ENCODE data around the gene HPS1.

HPS1 gene

DNA sequence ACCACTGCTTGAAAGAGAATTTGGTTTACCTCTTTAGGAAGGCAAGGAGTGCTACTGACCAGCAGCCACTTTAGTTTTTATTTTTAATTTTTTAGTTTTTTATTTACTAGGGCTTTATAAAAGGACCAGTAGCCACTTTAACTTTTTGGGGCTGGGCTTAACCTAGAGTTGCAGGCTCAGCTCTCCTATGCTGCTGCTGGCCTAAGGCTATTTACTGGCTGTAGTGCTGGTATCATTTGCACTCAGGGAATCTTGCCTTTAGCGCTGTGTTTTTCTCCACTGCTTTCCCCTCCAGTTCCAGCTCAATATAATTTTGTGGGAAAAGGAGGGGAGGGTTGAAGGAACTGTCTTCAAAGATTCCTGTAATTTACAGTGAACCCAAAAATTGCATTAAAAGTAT, 13.4 kb downstream of the HPS1 start:
- Histone ChIP-seq H3K4me1 (ENCODE audit: control insufficient read depth in 2 of 2, insufficient read depth in 2 of 2, low read length in 2 of 2) (no peaks in the 10 kb centered on the region), H3K36me3 (ENCODE audit: control insufficient read depth in 2 of 2, insufficient read depth in 2 of 2, low read length in 2 of 2) (peaks cover 52 to 66% of the 10 kb centered on the region in 2 donors), H3K9me3 (ENCODE audit: control insufficient read depth in 2 of 2, low read length in 2 of 2) (no peaks in the 10 kb centered on the region), H3K27ac (ENCODE audit: low read depth in 2 of 2, low read length in 2 of 2) (no peak overlapping the region), H3K4me3 (ENCODE audit: low read length in 2 of 2) (no peak overlapping the region), H3K27me3 (ENCODE audit: control insufficient read depth in 2 of 2, insufficient read depth in 2 of 2, low read length in 2 of 2) (no peaks in the 10 kb centered on the region), H3K9ac (ENCODE audit: low read depth in 1 of 2, low read length in 2 of 2) (no peak overlapping the region)

DNA sequence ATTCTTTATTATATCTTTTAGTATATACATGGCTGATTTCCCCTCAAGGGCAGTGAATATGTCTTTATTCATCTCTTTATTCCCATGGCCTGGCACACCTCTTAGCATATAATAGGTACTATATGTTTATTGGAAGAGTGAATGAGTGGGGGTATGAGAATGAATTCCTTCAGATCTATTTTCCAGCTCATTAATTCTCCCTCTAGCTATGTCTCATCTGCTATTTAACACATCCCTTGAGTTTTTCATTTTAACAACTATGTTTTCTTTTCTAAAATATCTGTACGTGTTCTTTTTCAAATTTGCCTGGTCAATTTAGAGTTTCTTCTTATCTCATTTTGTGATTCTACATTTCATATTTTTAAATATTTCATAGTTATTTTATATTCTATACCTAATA, 14.4 kb downstream of the HPS1 start:
- H3K9me3 ChIP-seq (ENCODE audit: control insufficient read depth in 2 of 2, low read length in 2 of 2) = no peaks in the 10 kb centered on the region
- H3K27me3 ChIP-seq (ENCODE audit: control insufficient read depth in 2 of 2, insufficient read depth in 2 of 2, low read length in 2 of 2) = no peaks in the 10 kb centered on the region
- no peaks in the 10 kb centered on the region for H3K4me1 ChIP-seq (ENCODE audit: control insufficient read depth in 2 of 2, insufficient read depth in 2 of 2, low read length in 2 of 2)
- peaks cover 52 to 69% of the 10 kb centered on the region in 2 donors for H3K36me3 ChIP-seq (ENCODE audit: control insufficient read depth in 2 of 2, insufficient read depth in 2 of 2, low read length in 2 of 2)
- no peak overlapping the region for H3K9ac ChIP-seq (ENCODE audit: low read depth in 1 of 2, low read length in 2 of 2)
- H3K4me3 ChIP-seq (ENCODE audit: low read length in 2 of 2) = no peak overlapping the region
- H3K27ac ChIP-seq (ENCODE audit: low read depth in 2 of 2, low read length in 2 of 2) = no peak overlapping the region

DNA sequence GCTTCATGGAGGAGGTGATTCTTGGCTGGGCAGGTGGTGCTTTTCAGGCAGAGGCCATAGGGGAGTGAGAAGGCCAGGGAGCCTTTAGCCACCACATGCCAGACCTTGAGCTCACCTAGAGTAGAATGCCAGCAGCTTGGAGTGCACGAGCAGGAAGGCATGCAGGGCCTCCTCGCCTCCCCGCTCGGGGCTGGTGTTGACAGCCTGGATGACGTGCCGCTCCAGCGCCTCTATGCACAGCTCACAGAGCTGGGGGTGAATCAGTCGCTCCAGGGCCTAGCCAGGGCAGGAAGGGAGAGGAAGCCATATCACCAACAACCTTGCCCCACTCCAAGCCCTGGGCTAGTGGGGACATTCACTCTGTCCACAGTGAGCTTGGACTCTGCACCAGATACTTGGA, 15.7 kb downstream of the HPS1 start:
- no peak overlapping the region for H3K27ac ChIP-seq (ENCODE audit: low read depth in 2 of 2, low read length in 2 of 2)
- H3K36me3 ChIP-seq (ENCODE audit: control insufficient read depth in 2 of 2, insufficient read depth in 2 of 2, low read length in 2 of 2) = peaks cover 57 to 75% of the 10 kb centered on the region in 2 donors
- H3K9ac ChIP-seq (ENCODE audit: low read depth in 1 of 2, low read length in 2 of 2) = no peak overlapping the region

DNA sequence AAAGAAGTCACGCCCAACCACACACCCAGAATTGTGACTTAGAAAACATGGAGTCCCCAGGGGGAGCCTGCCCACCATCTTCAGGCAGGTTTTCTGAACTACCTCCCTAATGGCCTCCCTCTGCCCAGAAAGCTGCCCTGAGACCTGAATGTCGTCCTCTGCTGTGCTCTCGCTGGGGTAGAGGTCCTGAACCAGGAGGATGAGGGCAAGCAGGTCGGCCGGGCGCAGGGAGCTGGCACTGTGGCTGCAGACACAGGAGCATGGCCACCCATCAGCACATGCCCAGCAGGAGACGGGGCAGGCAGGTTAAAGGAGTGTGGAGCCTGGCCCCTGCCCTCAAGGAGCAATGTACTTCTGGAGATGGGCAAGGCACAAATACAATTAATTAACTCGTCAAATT, 16.3 kb downstream of the HPS1 start:
- H3K4me1 ChIP-seq (ENCODE audit: control insufficient read depth in 2 of 2, insufficient read depth in 2 of 2, low read length in 2 of 2) = no peaks in the 10 kb centered on the region
- H3K9ac ChIP-seq (ENCODE audit: low read depth in 1 of 2, low read length in 2 of 2) = no peak overlapping the region
- no peaks in the 10 kb centered on the region for H3K9me3 ChIP-seq (ENCODE audit: control insufficient read depth in 2 of 2, low read length in 2 of 2)
- H3K27ac ChIP-seq (ENCODE audit: low read depth in 2 of 2, low read length in 2 of 2) = no peak overlapping the region
- H3K36me3 ChIP-seq (ENCODE audit: control insufficient read depth in 2 of 2, insufficient read depth in 2 of 2, low read length in 2 of 2) = peaks cover 53 to 70% of the 10 kb centered on the region in 2 donors
- H3K27me3 ChIP-seq (ENCODE audit: control insufficient read depth in 2 of 2, insufficient read depth in 2 of 2, low read length in 2 of 2) = no peaks in the 10 kb centered on the region
- no peak overlapping the region for H3K4me3 ChIP-seq (ENCODE audit: low read length in 2 of 2)

More for the DNA sequence above, 15.7 kb downstream of the HPS1 start:
- Histone ChIP-seq H3K27me3 (ENCODE audit: control insufficient read depth in 2 of 2, insufficient read depth in 2 of 2, low read length in 2 of 2) (no peaks in the 10 kb centered on the region), H3K4me3 (ENCODE audit: low read length in 2 of 2) (no peak overlapping the region), H3K4me1 (ENCODE audit: control insufficient read depth in 2 of 2, insufficient read depth in 2 of 2, low read length in 2 of 2) (no peaks in the 10 kb centered on the region), H3K9me3 (ENCODE audit: control insufficient read depth in 2 of 2, low read length in 2 of 2) (no peaks in the 10 kb centered on the region)

DNA sequence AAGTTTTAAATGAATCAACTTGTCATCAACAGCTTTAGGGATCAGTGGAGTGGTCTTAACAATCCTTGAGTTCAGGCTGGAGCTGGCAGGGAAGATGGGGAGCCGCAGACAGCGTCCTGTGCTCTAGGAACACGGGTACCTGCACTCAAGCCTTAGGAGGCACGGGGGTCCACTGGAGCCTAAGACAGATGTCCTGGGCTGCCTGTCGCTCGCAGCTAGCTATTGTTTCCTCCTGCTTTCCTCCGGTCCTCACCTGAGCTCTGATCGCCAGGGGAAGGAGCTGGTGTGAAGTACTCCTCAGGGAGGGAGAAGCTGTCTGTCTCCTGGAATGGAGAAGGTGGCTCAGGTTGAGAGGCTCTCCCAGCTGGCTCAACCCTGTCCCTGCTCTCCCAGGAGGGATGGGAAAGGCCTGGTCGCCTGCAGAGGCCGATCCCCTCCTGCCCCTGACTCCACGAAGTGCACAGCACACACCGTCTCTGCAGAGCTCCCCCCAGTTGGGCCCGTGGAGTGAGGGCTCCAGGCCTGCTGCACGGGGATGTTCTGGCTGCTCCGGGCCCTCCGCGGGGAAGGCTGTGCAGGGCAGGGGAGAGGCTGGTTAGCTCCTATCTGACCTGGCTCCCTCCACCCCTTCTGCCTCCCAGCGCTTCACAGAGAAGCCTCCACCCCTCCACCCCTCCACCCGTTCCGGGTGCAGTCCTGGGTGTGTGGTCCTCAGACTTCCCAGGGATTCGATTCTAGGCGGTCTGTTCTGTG, 17.2 kb downstream of the HPS1 start:
- Histone ChIP-seq H3K4me3 (ENCODE audit: low read length in 2 of 2) (no peak overlapping the region), H3K27ac (ENCODE audit: low read depth in 2 of 2, low read length in 2 of 2) (no peak overlapping the region), H3K9ac (ENCODE audit: low read depth in 1 of 2, low read length in 2 of 2) (no peak overlapping the region), H3K4me1 (ENCODE audit: control insufficient read depth in 2 of 2, insufficient read depth in 2 of 2, low read length in 2 of 2) (no peaks in the 10 kb centered on the region), H3K27me3 (ENCODE audit: control insufficient read depth in 2 of 2, insufficient read depth in 2 of 2, low read length in 2 of 2) (no peaks in the 10 kb centered on the region), H3K36me3 (ENCODE audit: control insufficient read depth in 2 of 2, insufficient read depth in 2 of 2, low read length in 2 of 2) (peaks cover 48 to 63% of the 10 kb centered on the region in 2 donors), H3K9me3 (ENCODE audit: control insufficient read depth in 2 of 2, low read length in 2 of 2) (no peaks in the 10 kb centered on the region)

DNA sequence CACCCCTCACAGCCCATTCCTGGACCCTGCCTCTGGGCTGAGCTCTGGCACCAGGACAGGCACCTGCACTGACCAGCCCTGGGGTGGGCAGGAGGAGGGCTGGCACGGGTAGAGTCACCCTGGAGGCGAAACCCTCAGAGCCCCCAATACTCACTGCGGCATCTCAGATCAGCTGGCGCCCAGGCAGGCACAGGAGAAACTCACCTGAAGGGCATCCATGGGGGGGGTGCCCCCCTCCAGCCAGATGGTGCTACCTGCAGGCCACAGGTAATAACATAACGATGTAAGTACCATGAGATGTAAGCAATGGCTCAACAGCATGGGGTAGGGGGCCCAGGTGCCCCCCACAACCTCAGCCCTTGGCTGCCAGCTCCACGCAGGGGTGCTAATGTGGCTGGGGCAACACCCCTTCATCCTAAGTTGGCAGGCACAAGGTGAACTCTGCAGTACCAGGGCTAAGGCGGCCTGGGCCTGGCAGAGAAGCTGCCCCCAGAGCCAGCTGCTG, 19.7 kb downstream of the HPS1 start:
- no peaks in the 10 kb centered on the region for H3K9me3 ChIP-seq (ENCODE audit: control insufficient read depth in 2 of 2, low read length in 2 of 2)
- peaks cover 45 to 59% of the 10 kb centered on the region in 2 donors for H3K36me3 ChIP-seq (ENCODE audit: control insufficient read depth in 2 of 2, insufficient read depth in 2 of 2, low read length in 2 of 2)
- H3K9ac ChIP-seq (ENCODE audit: low read depth in 1 of 2, low read length in 2 of 2) = no peak overlapping the region
- no peak overlapping the region for H3K27ac ChIP-seq (ENCODE audit: low read depth in 2 of 2, low read length in 2 of 2)
- H3K27me3 ChIP-seq (ENCODE audit: control insufficient read depth in 2 of 2, insufficient read depth in 2 of 2, low read length in 2 of 2) = no peaks in the 10 kb centered on the region
- no peaks in the 10 kb centered on the region for H3K4me1 ChIP-seq (ENCODE audit: control insufficient read depth in 2 of 2, insufficient read depth in 2 of 2, low read length in 2 of 2)
- no peak overlapping the region for H3K4me3 ChIP-seq (ENCODE audit: low read length in 2 of 2)

DNA sequence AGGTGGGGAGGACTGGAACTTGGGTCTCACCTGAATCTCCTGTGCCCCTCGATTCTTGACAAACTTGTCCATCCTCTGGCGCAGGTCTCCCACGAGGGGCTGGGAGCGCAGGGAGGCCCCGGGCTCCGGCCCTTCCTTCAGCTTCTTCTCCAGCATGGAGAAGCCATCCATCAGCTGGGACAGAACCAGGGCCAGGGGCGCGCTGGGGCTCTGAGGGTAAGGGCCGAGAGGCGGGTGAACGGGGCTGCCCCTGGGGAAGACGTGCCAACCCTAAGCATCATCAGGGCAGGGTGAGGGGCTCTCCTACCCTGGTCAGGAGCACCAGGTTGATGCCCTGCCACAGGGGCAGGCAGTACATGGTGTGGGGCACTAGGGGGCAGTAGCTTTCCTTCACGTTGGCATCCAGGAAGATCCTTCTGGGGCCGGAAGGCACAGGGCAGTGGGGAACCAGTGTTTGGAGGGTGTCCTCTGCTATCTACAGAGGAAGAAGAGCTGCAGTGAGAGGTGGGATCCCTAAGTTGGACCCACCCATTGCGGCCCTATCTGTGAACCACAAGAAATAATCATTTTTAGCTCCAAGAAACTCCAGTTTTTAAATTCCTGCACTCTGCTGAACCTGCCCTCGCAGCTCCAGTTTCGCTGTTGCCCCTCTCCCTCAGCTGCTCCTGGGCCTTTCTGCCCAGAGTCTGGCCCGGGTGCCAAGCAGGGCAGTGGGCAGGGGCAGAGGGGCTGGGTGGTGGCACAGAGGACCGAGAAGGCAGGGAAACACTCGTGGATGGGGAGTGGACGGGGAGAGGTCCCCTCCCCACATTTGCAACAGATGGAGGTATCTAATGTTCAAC, 21.0 kb downstream of the HPS1 start:
- Histone ChIP-seq H3K9ac (ENCODE audit: low read depth in 1 of 2, low read length in 2 of 2) (no peak overlapping the region), H3K9me3 (ENCODE audit: control insufficient read depth in 2 of 2, low read length in 2 of 2) (no peaks in the 10 kb centered on the region), H3K27ac (ENCODE audit: low read depth in 2 of 2, low read length in 2 of 2) (no peak overlapping the region), H3K4me3 (ENCODE audit: low read length in 2 of 2) (no peak overlapping the region), H3K36me3 (ENCODE audit: control insufficient read depth in 2 of 2, insufficient read depth in 2 of 2, low read length in 2 of 2) (peaks cover 43 to 57% of the 10 kb centered on the region in 2 donors), H3K27me3 (ENCODE audit: control insufficient read depth in 2 of 2, insufficient read depth in 2 of 2, low read length in 2 of 2) (no peaks in the 10 kb centered on the region), H3K4me1 (ENCODE audit: control insufficient read depth in 2 of 2, insufficient read depth in 2 of 2, low read length in 2 of 2) (no peaks in the 10 kb centered on the region)

DNA sequence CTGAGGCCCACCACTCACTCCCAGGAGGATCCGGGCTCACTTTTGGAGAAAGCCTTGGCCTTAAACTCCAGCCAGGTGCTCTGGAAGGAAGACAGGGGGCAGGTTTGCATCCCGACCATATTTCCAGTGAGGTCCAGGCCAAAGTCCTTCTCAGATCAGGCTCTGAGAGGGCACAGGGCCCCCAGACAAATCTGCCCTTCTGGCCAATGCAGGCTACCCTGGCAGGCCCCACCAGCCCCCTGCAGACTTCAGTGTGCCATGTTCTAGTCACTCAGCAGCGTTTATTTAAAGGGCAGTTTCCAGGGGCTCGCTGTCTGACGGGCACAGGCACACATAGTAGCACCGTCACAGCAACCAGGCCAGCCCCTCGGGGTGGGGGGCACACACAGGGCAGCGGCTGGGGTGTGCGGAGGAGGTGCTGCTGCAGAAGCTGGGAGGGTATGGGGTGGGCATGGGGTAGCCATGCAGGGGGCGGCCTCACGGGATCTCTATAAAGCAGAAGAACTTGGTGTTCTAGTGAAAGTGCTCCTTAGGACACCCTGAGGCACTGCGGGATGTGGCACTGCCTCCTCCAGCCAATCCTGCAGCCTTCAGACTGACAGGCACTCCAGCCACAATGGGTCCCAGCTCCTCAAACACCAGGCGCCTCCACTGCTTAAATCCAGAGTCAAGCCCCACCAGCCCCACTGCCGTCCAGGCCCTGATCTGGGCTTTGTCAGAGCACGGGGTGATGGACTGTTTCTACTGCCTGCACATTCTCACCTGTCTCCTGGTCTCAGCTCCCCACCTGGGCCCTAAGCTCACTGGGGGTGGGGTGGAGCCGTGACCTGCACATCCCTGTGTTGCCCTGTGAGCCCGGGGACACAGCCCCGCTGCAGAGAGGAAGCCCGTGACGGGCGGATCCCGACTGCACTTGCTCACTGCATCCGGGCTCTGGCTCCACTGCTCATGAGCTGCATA, 22.2 kb downstream of the HPS1 start:
- H3K9me3 ChIP-seq (ENCODE audit: control insufficient read depth in 2 of 2, low read length in 2 of 2) = no peaks in the 10 kb centered on the region
- no peak overlapping the region for H3K9ac ChIP-seq (ENCODE audit: low read depth in 1 of 2, low read length in 2 of 2)
- no peaks in the 10 kb centered on the region for H3K4me1 ChIP-seq (ENCODE audit: control insufficient read depth in 2 of 2, insufficient read depth in 2 of 2, low read length in 2 of 2)
- H3K27ac ChIP-seq (ENCODE audit: low read depth in 2 of 2, low read length in 2 of 2) = no peak overlapping the region
- no peaks in the 10 kb centered on the region for H3K27me3 ChIP-seq (ENCODE audit: control insufficient read depth in 2 of 2, insufficient read depth in 2 of 2, low read length in 2 of 2)
- H3K4me3 ChIP-seq (ENCODE audit: low read length in 2 of 2) = no peak overlapping the region
- peaks cover 38 to 54% of the 10 kb centered on the region in 2 donors for H3K36me3 ChIP-seq (ENCODE audit: control insufficient read depth in 2 of 2, insufficient read depth in 2 of 2, low read length in 2 of 2)

DNA sequence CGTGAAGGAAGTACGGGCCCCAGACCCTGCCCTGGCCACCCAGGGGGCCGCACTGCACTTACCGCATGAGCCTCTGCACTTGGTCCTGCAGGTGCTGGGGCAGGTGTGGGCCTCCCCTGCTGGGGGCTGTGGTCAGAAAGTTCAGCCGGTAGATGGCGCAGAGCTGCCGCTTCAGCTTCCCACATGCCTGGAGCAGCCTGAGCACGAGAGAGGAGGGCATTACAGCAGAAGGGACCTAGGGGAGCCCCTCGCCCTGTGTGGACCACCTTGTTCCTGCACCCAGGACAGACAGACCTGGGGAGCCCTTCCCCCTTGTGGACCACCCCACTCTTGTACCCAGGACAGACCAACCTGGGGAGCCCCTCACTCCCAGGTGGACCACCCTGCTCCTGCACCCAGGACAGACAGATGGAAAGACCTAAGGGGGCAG, 23.0 kb downstream of the HPS1 start:
- Histone ChIP-seq H3K27me3 (ENCODE audit: control insufficient read depth in 2 of 2, insufficient read depth in 2 of 2, low read length in 2 of 2) (no peaks in the 10 kb centered on the region), H3K9ac (ENCODE audit: low read depth in 1 of 2, low read length in 2 of 2) (no peak overlapping the region), H3K4me1 (ENCODE audit: control insufficient read depth in 2 of 2, insufficient read depth in 2 of 2, low read length in 2 of 2) (no peaks in the 10 kb centered on the region), H3K4me3 (ENCODE audit: low read length in 2 of 2) (no peak overlapping the region), H3K27ac (ENCODE audit: low read depth in 2 of 2, low read length in 2 of 2) (no peak overlapping the region), H3K36me3 (ENCODE audit: control insufficient read depth in 2 of 2, insufficient read depth in 2 of 2, low read length in 2 of 2) (peaks cover 40 to 56% of the 10 kb centered on the region in 2 donors), H3K9me3 (ENCODE audit: control insufficient read depth in 2 of 2, low read length in 2 of 2) (no peaks in the 10 kb centered on the region)

Data from mucosa of rectum (tissue), 2 donors.